ACC112 (cell line): ENCODE measurements around the gene CERK.
"Not testable (repeated sequence)": the region's sequence is repeated elsewhere in the genome, so short reads cannot be mapped to it uniquely, and the experiment has no call there.

Experiments
- H2AFZ ChIP-seq: fragments of 200-600 bp; sonication (generic); one replicate; pipeline ENCODE4 v1.6.0; 2017; ENCODE audit warnings: antibody characterized with exemption, low read length; ENCODE audit not compliant: unreplicated experiment
- H3K27ac ChIP-seq: fragments of 200-600 bp; sonication (generic); 2 replicates; pipeline ENCODE4 v1.5.1; 2014; ENCODE audit warnings: low read depth, mild to moderate bottlenecking, antibody characterized with exemption, low read length, moderate library complexity
- H3K27me3 ChIP-seq: fragments of 200-600 bp; sonication (generic); 2 replicates; pipeline ENCODE4 v1.6.1; 2014; ENCODE audit warnings: mild to moderate bottlenecking, antibody characterized with exemption, low read length, moderate library complexity, mixed read lengths; ENCODE audit not compliant: insufficient read depth
- H3K36me3 ChIP-seq: fragments of 200-600 bp; sonication (generic); 2 replicates; pipeline ENCODE4 v1.6.1; 2016; ENCODE audit warnings: mild to moderate bottlenecking, antibody characterized with exemption, low read length, moderate library complexity, mixed read lengths; ENCODE audit not compliant: insufficient read depth
- H3K4me1 ChIP-seq: fragments of 200-600 bp; sonication (generic); one replicate; pipeline ENCODE4 v1.6.1; 2016; ENCODE audit warnings: low read length, mixed read lengths; ENCODE audit not compliant: insufficient read depth, unreplicated experiment, control insufficient read depth
- H3K4me3 ChIP-seq: fragments of 200-600 bp; sonication (generic); 2 replicates; pipeline ENCODE4 v1.5.1; 2014; ENCODE audit warnings: mild to moderate bottlenecking, low read depth, low read length
- H3K79me2 ChIP-seq: fragments of 200-600 bp; sonication (generic); one replicate; pipeline ENCODE4 v1.6.0; 2016; ENCODE audit warnings: low read length; ENCODE audit not compliant: control insufficient read depth, unreplicated experiment, insufficient read depth

CERK gene

DNA sequence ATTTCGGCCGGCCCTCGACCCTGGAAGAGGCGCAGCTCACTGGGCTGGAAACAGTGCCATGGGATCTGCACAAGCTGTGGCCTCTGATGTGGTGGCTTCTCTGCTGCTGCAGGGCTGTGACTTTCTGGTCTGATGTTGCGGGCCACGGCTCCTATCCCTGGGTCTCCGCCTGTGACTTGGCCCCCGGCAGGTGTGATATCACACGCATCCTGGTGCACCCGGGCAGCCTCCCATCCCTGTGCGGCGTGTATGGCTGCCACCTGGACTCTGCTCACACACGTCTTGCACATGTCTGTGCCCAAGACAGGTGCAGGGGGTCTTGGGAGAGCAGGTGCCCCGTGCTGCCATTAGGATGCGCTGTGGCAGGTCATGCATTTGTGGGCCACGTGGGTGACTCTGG, 86.7 kb downstream of the CERK start:
- Histone ChIP-seq H3K79me2 (no peaks in the 10 kb centered on the region), H3K4me1 (peaks cover 4% of the 10 kb centered on the region), H2AFZ (no peak overlapping the region), H3K27me3 (no peaks in the 10 kb centered on the region), H3K27ac (no peak overlapping the region), H3K4me3 (no peak overlapping the region), H3K36me3 (no peaks in the 10 kb centered on the region)

DNA sequence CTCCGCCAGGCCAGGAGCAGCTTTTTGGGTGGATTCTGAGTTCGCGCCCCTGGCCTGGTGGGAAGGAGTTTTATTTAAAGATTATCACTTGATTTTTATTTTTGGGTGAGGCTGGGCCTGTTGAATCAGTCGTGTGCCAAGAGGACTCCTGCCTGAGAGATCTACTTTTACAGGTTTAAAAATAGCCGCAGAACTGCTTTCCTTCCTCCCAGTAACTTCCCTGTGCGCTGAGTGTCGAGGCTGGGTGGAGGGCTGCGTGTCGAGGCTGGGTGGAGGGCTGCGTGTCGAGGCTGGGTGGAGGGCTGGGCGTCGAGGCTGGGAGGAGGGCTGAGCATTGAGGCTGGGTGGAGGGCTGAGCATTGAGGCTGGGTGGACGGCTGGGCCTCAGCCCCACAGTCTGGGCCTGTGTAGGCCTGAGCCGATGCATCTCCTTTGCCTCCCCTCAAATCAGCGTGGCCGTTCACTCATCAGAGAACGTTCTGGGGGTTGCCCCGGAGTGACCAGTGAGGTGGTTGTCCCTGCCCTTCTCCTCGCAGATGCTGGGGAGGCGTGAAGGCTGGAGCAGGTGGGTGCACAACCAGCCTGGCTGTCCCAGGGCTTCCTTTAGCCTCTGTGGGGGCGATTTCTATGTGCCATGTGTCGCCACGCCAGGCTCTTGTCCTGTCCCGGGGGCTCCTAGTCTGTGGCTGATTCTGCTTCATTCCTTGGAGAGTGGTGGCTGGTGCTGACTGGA, 87.8 kb downstream of the CERK start:
- no peaks in the 10 kb centered on the region for H3K27me3 ChIP-seq
- no peaks in the 10 kb centered on the region for H3K79me2 ChIP-seq
- H3K4me1 ChIP-seq, result peaks cover 4% of the 10 kb centered on the region
- no peak overlapping the region for H3K27ac ChIP-seq
- no peak overlapping the region for H3K4me3 ChIP-seq
- H2AFZ ChIP-seq, result no peak overlapping the region
- no peaks in the 10 kb centered on the region for H3K36me3 ChIP-seq

DNA sequence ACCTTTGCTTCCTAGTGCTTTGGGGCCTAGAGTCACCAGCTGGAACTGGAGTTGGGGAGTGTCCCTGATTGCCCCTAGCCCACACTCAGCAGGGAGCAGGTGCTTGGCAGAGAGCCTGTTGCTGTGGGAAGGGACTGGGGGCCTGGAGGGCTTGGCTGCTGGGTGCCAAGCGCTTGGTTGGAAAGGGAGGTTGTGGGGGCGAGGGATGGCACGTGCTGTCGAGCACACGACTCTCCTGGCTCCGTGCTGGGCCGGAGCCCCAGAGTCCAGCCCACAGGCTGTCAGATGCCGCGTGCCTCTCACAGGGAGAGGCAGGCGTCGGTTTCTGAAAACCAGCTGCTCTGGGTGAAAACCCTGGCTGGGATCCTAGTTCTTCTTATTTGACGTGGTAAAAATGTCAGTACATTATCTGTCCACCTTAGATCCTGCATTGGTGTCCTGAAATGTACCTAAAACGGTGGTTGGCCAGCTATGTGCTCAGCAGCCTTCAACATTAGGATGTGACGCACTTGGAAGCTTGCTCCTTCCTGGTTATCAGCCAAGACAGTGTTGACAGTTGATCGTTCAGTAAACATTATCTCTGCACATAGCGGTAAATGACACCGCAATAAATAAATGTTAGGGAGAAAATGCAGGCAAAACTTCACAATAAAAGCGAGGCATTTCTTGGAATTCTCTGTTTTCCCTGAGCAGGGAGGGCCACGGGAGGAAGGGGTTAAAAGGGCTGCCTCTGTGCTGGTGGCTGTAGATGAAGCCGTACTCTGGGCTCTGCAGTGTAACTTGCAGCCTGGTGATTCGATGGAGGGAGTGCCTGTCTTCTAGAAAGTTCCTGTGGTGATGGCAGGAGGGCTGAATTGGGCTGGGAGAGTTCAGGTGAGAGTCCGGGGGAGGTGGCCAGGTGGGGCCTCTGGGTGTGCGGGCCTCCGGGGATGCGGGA, 88.6 kb downstream of the CERK start:
- H3K79me2 ChIP-seq, result no peaks in the 10 kb centered on the region
- H3K36me3 ChIP-seq, result no peaks in the 10 kb centered on the region
- peaks cover 4% of the 10 kb centered on the region for H3K4me1 ChIP-seq
- no peak overlapping the region for H3K27ac ChIP-seq
- H3K27me3 ChIP-seq, result no peaks in the 10 kb centered on the region
- H2AFZ ChIP-seq, result no peak overlapping the region
- H3K4me3 ChIP-seq, result no peak overlapping the region

DNA sequence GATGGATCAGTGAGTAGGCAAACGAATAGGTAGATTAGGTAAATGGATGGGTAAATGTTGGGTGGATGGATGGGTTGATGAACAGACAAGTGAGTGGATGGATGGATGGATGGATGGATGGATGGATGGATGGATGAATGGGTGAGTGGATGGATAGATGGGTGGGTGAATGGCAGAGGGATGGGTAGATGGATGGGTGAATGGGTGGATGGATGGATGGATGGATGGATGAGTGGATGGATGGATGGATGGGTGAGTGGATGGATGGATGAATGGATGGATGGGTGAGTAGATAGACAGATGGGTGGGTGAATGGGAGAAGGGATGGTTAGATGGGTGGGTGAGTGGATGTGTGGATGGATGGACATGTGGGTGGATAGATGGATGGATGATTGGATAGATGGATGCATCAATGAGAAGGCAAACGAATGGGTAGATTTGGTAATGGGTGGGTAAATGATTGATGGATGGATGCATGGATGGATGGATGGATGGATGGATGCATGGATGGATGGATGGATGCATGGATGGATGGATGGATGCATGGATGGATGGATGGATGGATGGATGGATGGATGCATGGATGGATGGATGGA, 89.7 kb downstream of the CERK start:
- not testable (repeated sequence) for H2AFZ ChIP-seq, H3K27me3 ChIP-seq, H3K4me1 ChIP-seq, H3K4me3 ChIP-seq, H3K27ac ChIP-seq, H3K36me3 ChIP-seq, H3K79me2 ChIP-seq

DNA sequence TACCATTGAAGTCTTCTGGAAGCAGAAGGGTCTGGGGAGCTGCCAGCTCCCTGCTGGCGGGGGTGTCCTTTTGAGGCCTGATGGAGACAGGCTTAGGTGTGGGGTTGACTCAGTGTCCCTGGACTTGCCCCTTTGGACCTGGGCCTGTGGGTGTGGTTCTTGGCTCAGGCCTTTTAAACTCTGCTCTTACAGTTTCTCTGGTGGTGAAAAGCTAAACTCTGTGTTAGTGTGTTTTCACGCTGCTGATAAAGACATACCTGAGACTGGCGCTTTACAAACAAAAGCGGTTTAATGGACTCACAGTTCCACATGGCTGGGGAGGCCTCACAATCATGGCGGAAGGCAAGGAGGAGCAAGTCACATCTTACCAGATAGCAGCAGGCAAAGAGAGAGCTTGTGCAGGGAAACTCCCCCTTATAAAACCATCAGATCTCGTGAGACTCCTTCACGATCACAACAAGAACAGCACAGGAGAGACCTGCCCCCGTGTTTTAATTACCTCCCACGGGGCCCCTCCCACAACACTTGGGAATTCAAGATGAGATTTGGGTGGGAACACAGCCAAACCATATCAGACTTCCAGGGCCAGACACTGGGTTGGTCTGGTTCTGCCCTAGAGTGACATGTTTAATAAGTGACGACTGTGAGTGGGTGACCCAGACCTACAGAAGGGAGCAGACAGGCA, 91.4 kb downstream of the CERK start:
- Histone ChIP-seq H3K79me2 (no peaks in the 10 kb centered on the region), H3K27me3 (no peaks in the 10 kb centered on the region), H3K36me3 (no peaks in the 10 kb centered on the region), H3K4me1 (no peaks in the 10 kb centered on the region), H3K4me3 (no peak overlapping the region), H3K27ac (no peak overlapping the region), H2AFZ (no peak overlapping the region)

DNA sequence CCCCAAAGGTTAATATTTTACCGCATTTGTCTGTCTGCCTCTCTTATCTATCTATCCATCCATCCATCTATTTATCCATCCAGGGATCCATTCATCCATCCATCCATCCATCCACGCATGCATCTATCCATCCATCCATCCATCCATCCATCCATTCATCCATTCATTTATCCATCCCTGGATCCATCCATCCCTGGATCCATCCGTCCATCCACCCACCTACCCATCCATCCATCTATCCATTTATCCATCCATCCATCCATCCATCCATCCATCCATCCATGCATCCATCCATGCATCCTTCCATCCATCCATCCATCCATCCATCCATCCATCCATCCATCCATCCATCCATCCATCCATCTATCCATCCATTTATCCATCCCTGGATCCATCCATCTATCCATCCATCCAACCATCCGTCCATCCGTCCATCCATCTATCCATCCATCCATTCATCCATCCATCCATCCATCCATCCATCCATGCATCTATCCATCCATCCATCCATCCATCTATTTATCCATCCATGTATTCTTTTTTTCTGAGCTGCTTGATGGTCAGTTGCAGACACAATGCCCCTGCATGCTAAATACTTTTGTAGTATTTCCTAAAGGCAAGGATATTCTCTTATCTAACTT, 95.1 kb downstream of the CERK start:
- not testable (repeated sequence) for H3K27ac ChIP-seq, H3K27me3 ChIP-seq, H3K4me1 ChIP-seq, H3K4me3 ChIP-seq, H3K79me2 ChIP-seq, H2AFZ ChIP-seq, H3K36me3 ChIP-seq

DNA sequence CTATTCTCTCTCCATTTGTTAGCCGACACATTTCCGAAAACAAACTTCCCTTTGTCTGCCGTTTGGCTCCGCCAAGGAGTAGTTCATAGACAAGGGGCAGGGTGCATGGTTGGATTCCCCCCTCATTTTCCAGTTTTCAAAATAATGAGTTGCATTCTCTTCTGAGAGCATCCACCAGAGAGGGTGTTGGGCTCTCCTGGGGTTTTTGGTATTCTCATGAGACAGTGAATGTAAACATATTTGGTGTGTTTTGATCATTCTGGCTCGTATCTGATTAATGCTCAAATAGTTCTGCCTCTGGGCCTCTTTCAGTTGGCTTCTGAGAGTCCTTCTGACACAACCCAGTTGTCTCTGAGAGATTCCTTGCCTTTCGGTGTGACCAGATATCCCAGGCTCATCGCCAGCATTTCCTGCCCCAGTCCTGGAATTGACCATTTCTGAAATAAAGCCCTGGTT, 96.2 kb downstream of the CERK start:
- Histone ChIP-seq H3K4me1 (no peaks in the 10 kb centered on the region), H2AFZ (no peak overlapping the region), H3K27me3 (no peaks in the 10 kb centered on the region), H3K4me3 (no peak overlapping the region), H3K79me2 (no peaks in the 10 kb centered on the region), H3K36me3 (no peaks in the 10 kb centered on the region), H3K27ac (no peak overlapping the region)

DNA sequence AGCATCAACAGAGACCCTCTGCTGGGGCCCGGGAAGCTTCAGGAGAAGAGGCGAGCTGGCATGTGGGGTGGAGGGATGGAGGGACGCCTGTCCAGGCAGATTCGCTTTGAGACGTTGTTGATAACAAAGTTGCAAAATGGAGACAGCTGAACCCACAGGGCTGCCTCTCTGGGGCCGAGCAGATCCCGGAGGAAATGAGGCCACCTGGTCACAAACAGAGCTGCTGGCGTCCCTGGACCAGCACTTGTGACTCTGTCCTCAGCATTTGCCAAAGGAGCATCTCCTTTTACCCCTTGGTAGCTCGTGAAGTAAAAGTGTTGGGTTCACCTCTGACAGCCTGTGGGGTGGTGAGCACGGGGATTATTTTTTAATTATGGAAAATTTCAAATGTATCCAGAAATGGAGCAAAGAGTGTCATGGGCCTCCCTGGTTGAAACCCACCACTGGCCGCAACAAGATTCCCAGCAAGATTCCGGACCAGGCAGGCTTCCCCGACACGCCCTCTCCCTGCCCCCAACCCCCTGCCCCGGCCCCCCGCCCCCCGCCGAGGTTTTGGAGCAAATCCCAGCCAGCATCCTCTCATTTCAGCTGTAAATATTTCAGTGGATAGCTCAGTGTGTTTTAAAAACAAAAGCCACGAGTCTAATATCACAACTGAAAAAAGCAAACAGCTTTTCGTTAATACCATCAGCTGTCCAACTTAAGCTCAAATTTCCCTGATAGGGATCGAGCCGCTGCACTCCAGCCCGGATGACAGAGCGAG, 97.6 kb downstream of the CERK start:
- Histone ChIP-seq H3K36me3 (no peaks in the 10 kb centered on the region), H3K27ac (no peak overlapping the region), H2AFZ (no peak overlapping the region), H3K4me3 (no peak overlapping the region), H3K79me2 (no peaks in the 10 kb centered on the region), H3K4me1 (no peaks in the 10 kb centered on the region), H3K27me3 (no peaks in the 10 kb centered on the region)

DNA sequence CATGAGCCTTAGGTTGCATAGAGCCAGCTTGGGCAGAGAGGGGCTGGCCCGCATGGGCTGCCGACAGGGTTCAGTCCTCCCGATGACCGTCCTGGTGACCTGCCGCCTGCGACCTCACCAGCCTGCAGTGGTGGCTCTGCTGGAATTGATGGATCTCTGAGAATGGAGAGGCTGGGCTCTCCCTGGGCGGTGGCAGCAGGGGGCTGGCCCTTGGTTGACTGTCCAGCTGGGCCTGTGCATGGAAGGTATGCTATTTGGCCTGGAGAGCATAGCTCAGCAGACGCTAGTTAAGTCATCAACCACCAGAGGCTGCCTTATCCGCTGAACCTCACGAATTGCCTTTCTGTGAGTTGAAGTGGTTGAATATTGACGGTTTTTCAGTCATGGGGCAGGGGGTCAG, 98.2 kb downstream of the CERK start:
- Histone ChIP-seq H2AFZ (no peak overlapping the region), H3K4me3 (no peak overlapping the region), H3K27ac (no peak overlapping the region), H3K36me3 (no peaks in the 10 kb centered on the region), H3K4me1 (no peaks in the 10 kb centered on the region), H3K79me2 (no peaks in the 10 kb centered on the region), H3K27me3 (no peaks in the 10 kb centered on the region)
